Trophoblast cell (in vitro differentiated cells and primary cell): ENCODE results near the gene TANGO6.

Source experiments
- DNase-seq, 2 donors: peaks; one replicate each; pipeline ENCODE4 v3.0.0-alpha.2; 2016
- H2AFZ ChIP-seq: 2 replicates; pipeline ENCODE4 v1.6.1; 2013; ENCODE audit warnings: low read length, moderate library complexity, mild to moderate bottlenecking; ENCODE audit not compliant: insufficient read depth, poor library complexity
- H2AK5ac ChIP-seq: 2 replicates; pipeline ENCODE4 v1.6.1; 2013; ENCODE audit warnings: mild to moderate bottlenecking, low read length
- H2BK120ac ChIP-seq: 2 replicates; pipeline ENCODE4 v1.6.1; 2013; ENCODE audit warnings: low read length, mild to moderate bottlenecking, moderate library complexity; ENCODE audit not compliant: insufficient read depth, poor library complexity
- H2BK12ac ChIP-seq: 2 replicates; pipeline ENCODE4 v1.6.1; 2013; ENCODE audit warnings: mild to moderate bottlenecking, low read length, moderate library complexity
- H2BK5ac ChIP-seq: 2 replicates; pipeline ENCODE4 v1.6.1; 2013; ENCODE audit warnings: low read length, low read depth, moderate library complexity, mild to moderate bottlenecking; ENCODE audit not compliant: poor library complexity
- H3K14ac ChIP-seq: 2 replicates; pipeline ENCODE4 v1.6.1; 2013; ENCODE audit warnings: mild to moderate bottlenecking, low read length
- H3K18ac ChIP-seq: 2 replicates; pipeline ENCODE4 v1.6.1; 2013; ENCODE audit warnings: mild to moderate bottlenecking, low read length
- H3K23ac ChIP-seq: 2 replicates; pipeline ENCODE4 v1.6.1; 2013; ENCODE audit warnings: low read length
- H3K27ac ChIP-seq: 2 replicates; pipeline ENCODE4 v1.5.1; 2013; ENCODE audit warnings: low read depth, mild to moderate bottlenecking, inconsistent platforms, low read length, moderate library complexity
- H3K27me3 ChIP-seq: 2 replicates; pipeline ENCODE4 v1.6.1; 2013; ENCODE audit warnings: inconsistent platforms, mild to moderate bottlenecking, low read length, moderate library complexity; ENCODE audit not compliant: insufficient read depth
- H3K36me3 ChIP-seq, 2 experiments: 1 replicate in 1 of 2; 2 replicates in 1 of 2; pipeline ENCODE4 v1.6.1; 2013; ENCODE audit warnings: low read length in 2 of 2, mild to moderate bottlenecking in 2 of 2, moderate library complexity in 1 of 2; ENCODE audit not compliant: insufficient read depth in 2 of 2, control insufficient read depth in 1 of 2
- H3K4ac ChIP-seq: 2 replicates; pipeline ENCODE4 v1.6.1; 2013; ENCODE audit warnings: low read depth, mild to moderate bottlenecking, low read length, moderate library complexity
- H3K4me1 ChIP-seq, 2 experiments: 1 replicate in 1 of 2; 2 replicates in 1 of 2; pipeline ENCODE4 v1.6.1; 2013; ENCODE audit warnings: low read length in 2 of 2, mild to moderate bottlenecking in 2 of 2, moderate library complexity in 1 of 2; ENCODE audit not compliant: insufficient read depth in 2 of 2, control insufficient read depth in 1 of 2
- H3K4me2 ChIP-seq: 2 replicates; pipeline ENCODE4 v1.6.1; 2013; ENCODE audit warnings: inconsistent platforms, mild to moderate bottlenecking, low read length, moderate library complexity
- H3K4me3 ChIP-seq: 2 replicates; pipeline ENCODE4 v1.5.1; 2013; ENCODE audit warnings: mild to moderate bottlenecking, low read depth, low read length, inconsistent platforms
- H3K79me1 ChIP-seq: one replicate; pipeline ENCODE4 v1.6.1; 2013; ENCODE audit warnings: low read length
- H3K79me2 ChIP-seq: 2 replicates; pipeline ENCODE4 v1.6.1; 2013; ENCODE audit warnings: low read length, mild to moderate bottlenecking; ENCODE audit not compliant: control insufficient read depth, insufficient read depth, poor library complexity
- H3K9ac ChIP-seq: 2 replicates; pipeline ENCODE4 v1.6.1; 2013; ENCODE audit warnings: mild to moderate bottlenecking, low read length
- H3K9me3 ChIP-seq: 2 replicates; pipeline ENCODE4 v1.6.1; 2013; ENCODE audit warnings: low read depth, mild to moderate bottlenecking, control low read depth, inconsistent platforms, low read length; ENCODE audit not compliant: insufficient read depth
- H4K12ac ChIP-seq: 2 replicates; pipeline ENCODE4 v1.6.1; 2013; ENCODE audit warnings: low read depth, mild to moderate bottlenecking, low read length, moderate library complexity
- H4K8ac ChIP-seq: 2 replicates; pipeline ENCODE4 v1.6.1; 2013; ENCODE audit warnings: low read depth, mild to moderate bottlenecking, low read length, moderate library complexity
- H4K91ac ChIP-seq: one replicate; pipeline ENCODE4 v1.6.1; 2013; ENCODE audit warnings: low read depth, mild to moderate bottlenecking, low read length, moderate library complexity
- WGBS: extraction: QIAGEN DNeasy Blood & Tissue Kit; methylation state at CpG from one replicate; pipeline ENCODE4 v1.1.7; 2013; ENCODE audit warnings: missing lambda C conversion rate; ENCODE audit not compliant: insufficient read length, insufficient coverage; ENCODE audit errors: extremely low coverage; 5-methylcytosine and 5-hydroxymethylcytosine counted together

The TANGO6 gene

GRCh38 chr16:69036399-69037091 lies 193.2 kb downstream of the TANGO6 start:
- no peak overlapping the region for H3K23ac ChIP-seq
- H2BK120ac ChIP-seq: no peak overlapping the region
- no peaks in the 10 kb centered on the region for H3K79me1 ChIP-seq
- H3K4me3 ChIP-seq: no peak overlapping the region
- peak in 1 of 2 donors; percentile 39 for DNase-seq
- H3K27me3 ChIP-seq: no peaks in the 10 kb centered on the region
- H3K36me3 ChIP-seq: no peaks in the 10 kb centered on the region
- no CpG with 5 or more reads among the region's 12 CpGs for WGBS
- no peaks in the 10 kb centered on the region for H3K9me3 ChIP-seq
- no peak overlapping the region for H4K12ac ChIP-seq
- no peak overlapping the region for H2BK12ac ChIP-seq
- no peak overlapping the region for H2BK5ac ChIP-seq
- H2AK5ac ChIP-seq: no peak overlapping the region
- H4K8ac ChIP-seq: no peak overlapping the region
- H3K79me2 ChIP-seq: no peaks in the 10 kb centered on the region
- no peak overlapping the region for H3K4me2 ChIP-seq
- H3K18ac ChIP-seq: no peak overlapping the region
- H2AFZ ChIP-seq: no peak overlapping the region
- H3K9ac ChIP-seq: no peak overlapping the region
- no peaks in the 10 kb centered on the region for H3K4me1 ChIP-seq
- H3K4ac ChIP-seq: no peak overlapping the region
- no peak overlapping the region for H4K91ac ChIP-seq
- H3K27ac ChIP-seq: no peak overlapping the region
- no peak overlapping the region for H3K14ac ChIP-seq

- Histone ChIP-seq H4K91ac (no peak overlapping the region), H3K4me3 (no peak overlapping the region), H3K14ac (no peak overlapping the region), H4K12ac (no peak overlapping the region), H2BK120ac (no peak overlapping the region), H3K79me2 (no peaks in the 10 kb centered on the region), H3K9me3 (no peaks in the 10 kb centered on the region), H3K79me1 (no peaks in the 10 kb centered on the region), H2BK12ac (no peak overlapping the region), H3K27ac (no peak overlapping the region), H3K4ac (no peak overlapping the region), H3K23ac (no peak overlapping the region), H3K27me3 (no peaks in the 10 kb centered on the region), H3K4me1 (no peaks in the 10 kb centered on the region), H3K18ac (no peak overlapping the region), H3K9ac (no peak overlapping the region), H3K36me3 (no peaks in the 10 kb centered on the region), H3K4me2 (no peak overlapping the region), H2AK5ac (no peak overlapping the region), H2AFZ (no peak overlapping the region), H2BK5ac (no peak overlapping the region), H4K8ac (no peak overlapping the region)
- no CpG with 5 or more reads among the region's 6 CpGs for WGBS
- DNase-seq: peak; percentile 70 to 93
Measured at GRCh38 chr16:69037373-69038160, 194.2 kb downstream of the TANGO6 start.

GRCh38 chr16:69039333-69039941 lies 196.1 kb downstream of the TANGO6 start:
- H3K14ac ChIP-seq: no peak overlapping the region
- no peaks in the 10 kb centered on the region for H3K27me3 ChIP-seq
- DNase-seq: peak; percentile 41 to 49
- H3K9me3 ChIP-seq: no peaks in the 10 kb centered on the region
- no peak overlapping the region for H2BK12ac ChIP-seq
- no peak overlapping the region for H3K23ac ChIP-seq
- no peaks in the 10 kb centered on the region for H3K79me1 ChIP-seq
- no peak overlapping the region for H4K91ac ChIP-seq
- no peak overlapping the region for H2AK5ac ChIP-seq
- H3K18ac ChIP-seq: no peak overlapping the region
- H3K36me3 ChIP-seq: no peaks in the 10 kb centered on the region
- no peak overlapping the region for H4K12ac ChIP-seq
- H3K9ac ChIP-seq: no peak overlapping the region
- H3K79me2 ChIP-seq: no peaks in the 10 kb centered on the region
- no peak overlapping the region for H3K4me3 ChIP-seq
- H3K4me2 ChIP-seq: no peak overlapping the region
- no peak overlapping the region for H2AFZ ChIP-seq
- H3K4ac ChIP-seq: no peak overlapping the region
- no peak overlapping the region for H4K8ac ChIP-seq
- H3K4me1 ChIP-seq: no peaks in the 10 kb centered on the region
- WGBS: no CpG with 5 or more reads among the region's 4 CpGs
- H3K27ac ChIP-seq: no peak overlapping the region
- H2BK120ac ChIP-seq: no peak overlapping the region
- no peak overlapping the region for H2BK5ac ChIP-seq

DNA sequence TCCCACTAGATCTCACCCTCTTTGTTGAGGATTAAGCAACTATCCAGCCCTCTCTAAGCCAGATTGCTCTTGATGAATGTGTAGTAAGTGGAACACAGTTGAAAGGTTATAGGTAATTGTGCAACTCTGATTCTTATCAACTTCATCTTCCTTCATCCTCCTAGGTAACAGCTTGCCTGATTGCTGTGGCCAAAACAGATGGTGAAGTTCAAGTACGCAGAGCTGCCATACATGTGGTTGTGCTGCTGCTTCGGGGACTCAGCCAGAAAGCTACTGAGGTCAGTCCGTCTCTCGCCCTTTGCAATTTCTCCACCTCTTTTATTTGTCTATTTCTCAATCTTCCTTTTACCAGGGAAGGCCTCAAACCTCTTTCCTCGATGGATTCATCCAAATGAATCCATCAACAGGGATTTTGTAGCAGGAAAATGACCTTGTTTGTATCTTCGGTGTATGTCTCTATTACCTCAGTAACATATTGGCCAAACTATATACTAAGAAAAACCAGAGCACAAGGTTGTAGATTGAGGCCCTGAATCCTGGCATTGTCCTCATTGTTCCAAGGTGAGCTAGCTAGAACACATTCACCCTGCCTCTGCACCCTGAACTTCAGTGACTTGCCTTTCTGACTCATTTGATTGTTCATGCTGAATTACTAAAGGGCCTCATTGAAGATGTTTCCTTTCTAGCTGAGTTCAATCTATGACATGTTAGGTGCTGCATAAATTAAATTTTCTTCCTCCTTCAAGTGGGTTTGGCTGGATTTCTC lies 197.0 kb downstream of the TANGO6 start:
- no peak overlapping the region for H2AFZ ChIP-seq
- H3K9ac ChIP-seq: no peak overlapping the region
- no peaks in the 10 kb centered on the region for H3K9me3 ChIP-seq
- H3K4me2 ChIP-seq: no peak overlapping the region
- H3K27ac ChIP-seq: no peak overlapping the region
- H3K79me1 ChIP-seq: no peaks in the 10 kb centered on the region
- peak in 1 of 2 donors; percentile 82 for DNase-seq
- H3K4ac ChIP-seq: no peak overlapping the region
- H3K4me1 ChIP-seq: no peaks in the 10 kb centered on the region
- H4K8ac ChIP-seq: no peak overlapping the region
- H3K4me3 ChIP-seq: no peak overlapping the region
- H2BK120ac ChIP-seq: no peak overlapping the region
- no peaks in the 10 kb centered on the region for H3K36me3 ChIP-seq
- no peak overlapping the region for H4K91ac ChIP-seq
- H2BK5ac ChIP-seq: no peak overlapping the region
- H3K18ac ChIP-seq: no peak overlapping the region
- WGBS: no CpG with 5 or more reads among the region's 6 CpGs
- no peak overlapping the region for H4K12ac ChIP-seq
- no peaks in the 10 kb centered on the region for H3K27me3 ChIP-seq
- no peaks in the 10 kb centered on the region for H3K79me2 ChIP-seq
- no peak overlapping the region for H3K14ac ChIP-seq
- no peak overlapping the region for H2AK5ac ChIP-seq
- H2BK12ac ChIP-seq: no peak overlapping the region
- H3K23ac ChIP-seq: no peak overlapping the region
